CD4-positive, alpha-beta T cell treated with Interleukin-6 for 4 hours (primary cell): ENCODE measurements around the gene APELA.
"Not testable (repeated sequence)": the region's sequence is repeated elsewhere in the genome, so short reads cannot be mapped to it uniquely, and the experiment has no call there.

Experiments
- DNase-seq: peaks from one replicate; pipeline ENCODE4 v3.0.0-alpha.2; 2020; ENCODE audit warnings: mixed read lengths

APELA gene

GRCh38 chr4:164876700-164877324, at the start of gene APELA:
TSS of gene APELA (plus strand) at chr4:164877178. CDS start at chr4:164877332, 154 bp downstream.
- DNase-seq = no peak

GRCh38 chr4:164828955-164829354, 48.0 kb upstream of the APELA start:
- DNase-seq = no peak

GRCh38 chr4:164846566-164846965, 30.4 kb upstream of the APELA start:
- no peak for DNase-seq

GRCh38 chr4:164847016-164847415, 30.0 kb upstream of the APELA start:
- no peak for DNase-seq

GRCh38 chr4:164847967-164848649, 28.9 kb upstream of the APELA start:
- no peak for DNase-seq

GRCh38 chr4:164856396-164856795, 20.6 kb upstream of the APELA start:
- no peak for DNase-seq

GRCh38 chr4:164866817-164867490, 10.0 kb upstream of the APELA start:
- DNase-seq = no peak

GRCh38 chr4:164871673-164872072, 5.3 kb upstream of the APELA start:
- DNase-seq = no peak

- DNase-seq = no peak
Observed at GRCh38 chr4:164872481-164872880, 4.5 kb upstream of the APELA start.

- no peak for DNase-seq
Observed at GRCh38 chr4:164874789-164875188, 2.2 kb upstream of the APELA start.

GRCh38 chr4:164880489-164881262, 3.7 kb downstream of the APELA start:
- no peak for DNase-seq

- no peak for DNase-seq
Observed at GRCh38 chr4:164888096-164888715, 11.2 kb downstream of the APELA start.

GRCh38 chr4:164890691-164891090, 13.7 kb downstream of the APELA start:
- no peak for DNase-seq

GRCh38 chr4:164892018-164892417, 15.0 kb downstream of the APELA start:
- DNase-seq = no peak

- DNase-seq = no peak
Observed at GRCh38 chr4:164894702-164895101, 17.7 kb downstream of the APELA start.

GRCh38 chr4:164902608-164903007, 25.6 kb downstream of the APELA start:
- DNase-seq = no peak

- no peak for DNase-seq
Observed at GRCh38 chr4:164904336-164904735, 27.4 kb downstream of the APELA start.

GRCh38 chr4:164904941-164905340, 28.0 kb downstream of the APELA start:
- DNase-seq = no peak

- no peak for DNase-seq
Observed at GRCh38 chr4:164906368-164906767, 29.4 kb downstream of the APELA start.

- DNase-seq = not testable (repeated sequence)
Observed at GRCh38 chr4:164913506-164913905, 36.5 kb downstream of the APELA start.

- no peak for DNase-seq
Observed at GRCh38 chr4:164918956-164919355, 42.0 kb downstream of the APELA start.

GRCh38 chr4:164924670-164925238, 47.8 kb downstream of the APELA start:
- DNase-seq = no peak
